IPS-NIHi7 (cell line): ENCODE data around the gene ADIPOR2.

Source experiments
- DNase-seq: peaks from one replicate; pipeline ENCODE4 v3.0.0; 2012; ENCODE audit warnings: mixed read lengths; ENCODE audit errors: extremely low spot score

ADIPOR2 gene

GRCh38 chr12:1829306-1829900 is 138.5 kb downstream of the ADIPOR2 start:
- DNase-seq = no peak

GRCh38 chr12:1830401-1830845 is 139.6 kb downstream of the ADIPOR2 start:
- no peak for DNase-seq

- peak; percentile 96 for DNase-seq
Observed at GRCh38 chr12:1830981-1831963, 140.4 kb downstream of the ADIPOR2 start.

GRCh38 chr12:1832801-1833595 is 142.1 kb downstream of the ADIPOR2 start:
- DNase-seq = no peak

GRCh38 chr12:1833596-1834028 is 142.7 kb downstream of the ADIPOR2 start:
- DNase-seq = no peak

GRCh38 chr12:1834186-1834925 is 143.5 kb downstream of the ADIPOR2 start:
- no peak for DNase-seq

- no peak for DNase-seq
Observed at GRCh38 chr12:1835211-1836131, 144.6 kb downstream of the ADIPOR2 start.

- DNase-seq = no peak
Observed at GRCh38 chr12:1836241-1836803, 145.5 kb downstream of the ADIPOR2 start.

- peak; percentile 33 for DNase-seq
Observed at GRCh38 chr12:1836854-1837421, 146.1 kb downstream of the ADIPOR2 start.

GRCh38 chr12:1837541-1838204 is 146.8 kb downstream of the ADIPOR2 start:
- DNase-seq = no peak
